Keratinocyte (primary cell): Measurements from ENCODE around the gene ATP6V0A4.

ENCODE experiments used
- CTCF ChIP-seq, 3 experiments: IDR thresholded peaks in 1 of 3; conservative IDR thresholded peaks in 1 of 3; optimal IDR thresholded peaks in 1 of 3; 2 replicates in 2 of 3; 3 replicates in 1 of 3; pipeline versions ENCODE3 to v1.5.1; 2011; ENCODE audit warnings: low read length in 3 of 3, mild to moderate bottlenecking in 3 of 3, moderate library complexity in 2 of 3, control low read depth in 1 of 3, inconsistent platforms in 1 of 3; ENCODE audit not compliant: insufficient read depth in 2 of 3; ENCODE audit errors: extremely low read depth in 1 of 3
- EZH2 ChIP-seq: IDR thresholded peaks from one replicate; pipeline ENCODE4 v1.6.1; 2012; ENCODE audit warnings: inconsistent platforms, mild to moderate bottlenecking, low read length, moderate library complexity

- TF ChIP-seq CTCF (optimal IDR thresholded peaks at IDR 0.05 in 1 of 3, IDR thresholded peaks at IDR 0.05 in 1 of 3, conservative IDR thresholded peaks at IDR 0.05 in 1 of 3; ENCODE audit: extremely low read depth in 1 of 3, insufficient read depth in 2 of 3, low read length in 3 of 3) (no peak), EZH2 (no peak)
Observed at GRCh38 chr7:138822867-138823535, 25.0 kb upstream of the ATP6V0A4 start.
